HG02938 (cell line): ENCODE data around the gene OTOGL.
"Not testable (repeated sequence)": the region's sequence is repeated elsewhere in the genome, so short reads cannot be mapped to it uniquely, and the experiment has no call there.

Source experiments
- ATAC-seq: cut with Tn5 transposase; IDR thresholded peaks from one replicate; pipeline ENCODE4 v1.9.1; 2021; ENCODE audit warnings: mild to moderate bottlenecking, moderate library complexity; ENCODE audit not compliant: unreplicated experiment

Gene OTOGL, protein sequence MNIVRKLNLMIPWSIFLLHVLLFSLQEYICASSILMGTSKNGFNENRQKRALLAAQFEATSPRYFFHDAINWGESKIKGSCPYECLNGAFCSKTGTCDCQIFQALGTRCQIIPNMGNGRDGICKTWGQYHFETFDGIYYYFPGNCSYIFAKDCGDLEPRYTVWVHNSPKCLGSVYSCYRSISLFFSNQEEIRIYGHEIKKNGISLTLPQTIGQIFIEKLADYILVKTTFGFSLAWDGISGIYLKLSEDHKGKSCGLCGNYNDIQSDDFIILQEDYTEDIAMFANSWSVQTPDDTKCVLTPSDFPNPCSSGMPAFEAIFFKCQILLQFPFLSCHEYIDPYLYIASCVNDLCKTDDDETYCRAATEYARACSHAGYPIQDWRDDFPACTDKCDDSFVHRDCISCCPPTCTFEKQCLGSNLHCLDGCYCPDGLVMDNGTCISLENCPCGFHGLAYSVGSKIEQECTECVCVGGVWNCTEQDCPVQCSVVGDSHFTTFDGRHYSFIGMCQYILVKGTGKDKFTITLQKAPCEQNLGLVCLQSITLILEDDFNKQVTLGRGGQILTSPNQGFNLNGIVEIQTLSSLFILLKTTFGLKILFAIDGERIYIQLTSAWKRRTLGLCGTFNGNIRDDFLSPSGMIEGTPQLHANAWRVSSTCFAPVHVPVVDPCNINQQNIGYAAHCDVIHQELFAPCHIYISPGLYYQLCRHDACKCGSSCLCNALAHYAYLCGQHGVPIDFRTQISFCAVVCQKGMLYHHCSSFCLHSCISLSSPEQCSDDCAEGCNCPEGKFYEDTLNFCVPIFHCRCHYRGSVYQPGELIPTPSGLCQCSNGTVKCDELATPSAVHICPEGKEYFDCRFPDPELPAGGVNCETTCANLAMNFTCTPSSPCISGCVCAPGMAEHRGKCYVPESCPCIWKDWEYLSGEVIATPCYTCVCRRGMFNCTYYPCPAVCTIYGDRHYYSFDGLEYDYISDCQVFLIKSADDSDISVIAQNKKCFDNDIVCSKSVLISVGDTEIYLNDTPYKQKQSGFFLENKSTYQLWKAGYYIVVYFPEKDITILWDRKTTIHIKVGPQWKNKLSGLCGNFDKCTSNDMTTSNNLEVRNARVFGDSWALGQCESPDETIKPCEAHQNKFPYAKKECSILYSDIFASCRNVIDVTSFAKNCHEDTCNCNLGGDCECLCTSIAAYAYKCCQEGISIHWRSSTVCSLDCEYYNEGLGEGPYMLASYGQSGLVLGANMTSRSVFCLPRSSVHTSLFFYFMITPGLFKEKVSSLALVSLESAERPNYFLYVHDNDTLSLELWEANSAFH (N-terminal part only)

GRCh38 chr12:80099259-80099658 is at the start of gene OTOGL:
Gene OTOGL, plus strand, starts transcription at chr12:80099537. Its CDS starts 109,895 bp downstream, at chr12:80209432.
- ATAC-seq = no peak

DNA sequence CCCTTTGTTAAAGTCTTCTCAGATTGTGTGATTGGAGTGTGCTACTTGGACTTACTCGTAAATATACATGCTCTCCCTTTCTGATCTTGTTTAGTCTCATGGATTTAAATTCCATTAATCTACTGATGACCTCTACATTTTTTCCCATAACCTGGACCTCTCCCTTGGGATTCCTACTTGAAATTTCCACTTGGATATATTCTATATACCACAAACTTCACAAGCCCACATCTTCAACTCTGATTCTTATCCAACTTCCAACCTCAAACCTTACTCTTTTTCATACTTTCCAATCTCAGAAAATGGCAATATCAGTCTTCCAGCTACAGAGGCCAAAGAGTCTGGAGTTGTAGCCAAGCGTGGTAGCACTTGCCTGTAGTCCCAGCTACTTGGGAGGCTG is 49.1 kb upstream of the OTOGL start:
- no peak for ATAC-seq

GRCh38 chr12:80053051-80053790 is 46.1 kb upstream of the OTOGL start:
- no peak for ATAC-seq

- ATAC-seq = no peak
Observed at GRCh38 chr12:80056232-80056631, 43.1 kb upstream of the OTOGL start.

DNA sequence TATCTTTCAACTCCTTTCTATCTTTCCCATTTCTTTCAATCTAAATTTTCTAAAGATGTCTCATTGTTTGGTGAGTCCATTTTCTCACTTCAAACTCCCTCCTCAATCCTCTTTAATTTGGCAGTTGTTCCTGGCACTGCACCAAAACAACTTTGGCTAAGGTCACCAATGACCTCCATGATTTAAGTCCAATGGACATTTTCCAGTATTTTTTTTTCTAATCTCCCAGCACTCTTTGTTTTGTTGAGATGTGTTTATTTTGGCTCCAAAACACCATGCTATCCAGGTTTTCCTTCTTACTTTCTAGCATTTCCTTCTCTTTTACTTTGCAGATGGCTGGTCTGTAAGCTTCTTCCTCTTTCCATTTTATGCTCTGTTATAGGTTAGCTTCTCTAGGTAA is 42.5 kb upstream of the OTOGL start:
- ATAC-seq = no peak

- ATAC-seq = no peak
Observed at GRCh38 chr12:80058586-80058985, 40.8 kb upstream of the OTOGL start.

- no peak for ATAC-seq
Observed at GRCh38 chr12:80059102-80059501, 40.2 kb upstream of the OTOGL start.

GRCh38 chr12:80059875-80060274 is 39.5 kb upstream of the OTOGL start:
- ATAC-seq = no peak

- no peak for ATAC-seq
Observed at GRCh38 chr12:80064269-80064668, 35.1 kb upstream of the OTOGL start.

GRCh38 chr12:80064951-80065350 is 34.4 kb upstream of the OTOGL start:
- ATAC-seq = no peak

DNA sequence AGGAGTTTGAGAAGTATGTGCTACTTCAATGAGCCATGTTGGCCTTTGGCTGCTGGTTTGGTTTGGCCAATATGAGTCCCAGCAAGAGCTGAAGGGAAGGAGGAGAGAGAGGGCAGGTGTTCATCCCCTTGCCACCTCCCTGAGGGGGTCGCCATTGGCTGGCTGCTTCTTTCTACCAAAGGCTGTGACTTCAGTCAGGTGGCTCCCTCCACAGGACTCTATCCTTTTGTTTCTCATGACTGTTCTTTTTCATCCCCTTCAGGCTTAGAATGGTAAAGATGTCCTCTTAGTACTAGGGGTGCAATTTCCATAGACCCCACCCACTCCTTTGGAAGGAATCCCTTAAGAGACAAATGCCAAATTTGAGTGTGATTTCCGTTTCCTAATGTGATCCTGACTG is 31.2 kb upstream of the OTOGL start:
- ATAC-seq = no peak

- ATAC-seq = not testable (repeated sequence)
Observed at GRCh38 chr12:80083892-80084614, 15.3 kb upstream of the OTOGL start.

GRCh38 chr12:80086025-80086424 is 13.3 kb upstream of the OTOGL start:
- ATAC-seq = no peak

DNA sequence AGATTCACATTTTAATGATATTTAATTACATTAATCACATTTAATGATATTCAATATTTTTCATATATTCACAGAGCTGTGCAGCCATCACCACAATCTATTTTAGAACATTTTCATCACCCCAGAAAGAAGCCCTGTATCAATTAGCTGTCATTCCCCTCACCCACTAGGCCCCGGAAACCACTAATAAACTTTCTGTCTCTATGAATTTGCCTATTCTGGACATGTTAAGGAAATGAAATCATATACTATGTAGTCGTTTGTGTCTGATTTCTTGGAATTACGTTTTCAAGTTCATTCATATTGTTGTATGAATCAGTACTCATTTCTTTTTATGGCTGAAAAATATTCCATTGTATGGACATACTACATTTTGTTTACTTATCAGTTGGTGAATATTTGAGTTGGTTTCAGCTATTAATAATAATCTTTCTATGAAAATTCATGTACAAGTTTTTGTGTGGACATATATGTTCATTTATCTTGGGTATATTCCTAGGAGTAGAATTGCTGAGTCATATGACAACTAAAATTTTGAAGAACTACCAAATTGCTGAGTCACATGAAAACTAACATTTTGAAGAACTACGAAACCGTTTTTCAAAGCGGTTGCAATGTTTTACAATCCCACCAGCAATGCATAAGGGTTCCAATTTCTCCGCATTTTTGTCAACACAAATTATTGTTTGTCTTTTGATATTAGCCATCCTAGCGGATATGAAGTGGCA is 11.7 kb upstream of the OTOGL start:
- no peak for ATAC-seq

DNA sequence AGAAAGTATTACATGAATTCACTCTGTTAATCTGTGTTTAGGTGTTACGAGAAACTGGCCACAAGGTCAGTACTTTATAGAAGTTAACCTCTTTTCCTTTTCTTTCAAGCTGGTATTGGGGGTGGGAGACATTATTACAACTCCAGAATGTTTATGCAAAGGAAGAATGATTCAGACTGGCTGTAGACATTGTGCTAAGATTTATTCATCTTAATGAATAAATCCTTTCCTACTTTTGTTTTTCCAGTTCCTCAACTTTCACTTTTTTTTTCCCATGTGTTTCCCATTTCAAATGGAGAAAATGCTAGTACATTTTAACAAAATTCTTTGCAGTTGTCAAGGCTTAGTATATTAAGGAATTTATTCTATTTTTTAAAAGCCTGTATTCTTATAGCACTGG is 1.3 kb downstream of the OTOGL start:
- ATAC-seq = no peak

DNA sequence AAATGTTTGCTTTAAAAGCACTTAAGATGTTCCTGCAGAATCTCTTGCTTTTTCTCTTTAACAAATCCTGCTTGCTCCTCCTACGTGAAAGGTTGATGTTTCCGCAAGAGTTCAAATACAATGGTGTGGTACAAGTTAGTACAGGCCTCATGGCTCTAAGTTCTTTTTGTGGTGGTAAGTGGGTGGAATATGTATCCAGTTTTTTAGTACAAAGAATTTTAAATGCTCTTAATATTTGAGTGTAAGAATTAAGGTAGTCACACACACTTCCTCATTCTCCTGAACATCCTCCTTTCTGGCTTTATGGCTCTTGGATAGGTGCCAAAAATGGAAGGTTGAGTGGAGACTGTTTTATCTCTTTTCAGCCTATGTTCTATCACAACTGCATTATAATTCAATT is 1.8 kb downstream of the OTOGL start:
- ATAC-seq = no peak

GRCh38 chr12:80107221-80107620 is 7.9 kb downstream of the OTOGL start:
- no peak for ATAC-seq

DNA sequence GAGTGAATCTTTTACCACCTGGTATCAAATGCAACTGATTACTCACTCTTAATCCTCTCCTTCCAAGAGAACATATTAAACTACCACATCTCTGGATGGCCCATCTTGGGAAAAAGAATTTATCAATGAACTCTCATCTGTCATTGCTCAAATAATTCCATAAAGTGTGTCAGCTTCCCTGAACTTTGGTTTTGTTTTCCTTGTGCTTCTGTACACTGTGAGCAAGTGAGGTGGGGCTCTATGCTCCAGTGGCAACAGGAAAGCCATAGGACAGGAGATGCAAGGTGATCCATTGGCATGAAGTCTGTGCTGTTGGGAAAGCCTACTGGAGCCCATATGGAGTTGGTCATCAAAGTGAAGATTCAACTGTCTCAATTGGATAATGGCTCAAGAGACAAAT is 17.4 kb downstream of the OTOGL start:
- no peak for ATAC-seq
